Cardiac muscle cell (in vitro differentiated cells and primary cell): ENCODE measurements around the gene PAK4. TPM values are rescaled to one million over a fixed set of nuclear protein-coding genes. Genes with fewer than 3 reads are reported as not detected.

Source experiments
- DNase-seq, 2 donors: peaks; one replicate each; pipeline versions ENCODE4 v3.0.0 to v3.0.0-alpha.2; 2010 to 2017; ENCODE audit warnings: low read depth in 1 of 2, low spot score in 1 of 2
- H3K27ac ChIP-seq: fragments of 200-600 bp; sonication (generic); 2 replicates; pipeline ENCODE4 v1.5.1; 2016
- H3K27me3 ChIP-seq: fragments of 200-600 bp; sonication (generic); 2 replicates; pipeline ENCODE4 v1.6.0; 2016; ENCODE audit warnings: control low read depth
- H3K36me3 ChIP-seq: fragments of 200-600 bp; sonication (generic); 2 replicates; pipeline ENCODE4 v1.5.1; 2016; ENCODE audit warnings: control low read depth
- H3K4me1 ChIP-seq: fragments of 200-600 bp; sonication (generic); 2 replicates; pipeline ENCODE4 v1.8.1; 2017; ENCODE audit warnings: low read depth, mild to moderate bottlenecking, mixed run types
- H3K4me3 ChIP-seq: fragments of 200-600 bp; sonication (generic); 2 replicates; pipeline ENCODE4 v1.5.1; 2016; ENCODE audit warnings: mild to moderate bottlenecking
- H3K9me3 ChIP-seq: fragments of 200-600 bp; sonication (generic); 2 replicates; pipeline ENCODE4 v1.5.1; 2017; ENCODE audit warnings: low read depth, mild to moderate bottlenecking, control low read depth
- polyA plus RNA-seq: library from polyadenylated mRNA; unstranded; fragments of >200 nt; fragmentation: Nextera tagmentation; extraction: Ambion mirVana; gene quantifications from 2 replicates; pipeline ENCODE4 v1.2.1, GENCODE V29; 2016
- total RNA-seq: library from RNA; depleted of rRNA; stranded (reverse); fragments of >200 nt; gene quantifications from 2 replicates; pipeline ENCODE4 v1.2.3, GENCODE V29; 2016
- TF ChIP-seq, protein P1 (sequence below): IDR thresholded peaks from 2 replicates; pipeline ENCODE4 v1.5.1; 2012; ENCODE audit warnings: low read depth, mild to moderate bottlenecking, low read length

Gene PAK4
- total and polyA plus RNA-seq, 2 experiments from 2014 or later, result 32.5 to 57.9 TPM

GRCh38 chr19:39195755-39196154 lies 70.2 kb downstream of the PAK4 start:
- Histone ChIP-seq H3K27ac (no peak overlapping the region), H3K4me1 (no peaks in the 10 kb centered on the region), H3K9me3 (no peaks in the 10 kb centered on the region), H3K4me3 (no peak overlapping the region), H3K27me3 (peaks cover 16% of the 10 kb centered on the region), H3K36me3 (no peaks in the 10 kb centered on the region)
- no peak for DNase-seq
- TF ChIP-seq, protein P1, sequence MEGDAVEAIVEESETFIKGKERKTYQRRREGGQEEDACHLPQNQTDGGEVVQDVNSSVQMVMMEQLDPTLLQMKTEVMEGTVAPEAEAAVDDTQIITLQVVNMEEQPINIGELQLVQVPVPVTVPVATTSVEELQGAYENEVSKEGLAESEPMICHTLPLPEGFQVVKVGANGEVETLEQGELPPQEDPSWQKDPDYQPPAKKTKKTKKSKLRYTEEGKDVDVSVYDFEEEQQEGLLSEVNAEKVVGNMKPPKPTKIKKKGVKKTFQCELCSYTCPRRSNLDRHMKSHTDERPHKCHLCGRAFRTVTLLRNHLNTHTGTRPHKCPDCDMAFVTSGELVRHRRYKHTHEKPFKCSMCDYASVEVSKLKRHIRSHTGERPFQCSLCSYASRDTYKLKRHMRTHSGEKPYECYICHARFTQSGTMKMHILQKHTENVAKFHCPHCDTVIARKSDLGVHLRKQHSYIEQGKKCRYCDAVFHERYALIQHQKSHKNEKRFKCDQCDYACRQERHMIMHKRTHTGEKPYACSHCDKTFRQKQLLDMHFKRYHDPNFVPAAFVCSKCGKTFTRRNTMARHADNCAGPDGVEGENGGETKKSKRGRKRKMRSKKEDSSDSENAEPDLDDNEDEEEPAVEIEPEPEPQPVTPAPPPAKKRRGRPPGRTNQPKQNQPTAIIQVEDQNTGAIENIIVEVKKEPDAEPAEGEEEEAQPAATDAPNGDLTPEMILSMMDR, result no peak

GRCh38 chr19:39196320-39196719 lies 70.7 kb downstream of the PAK4 start:
- peak overlapping the region; percentile 31 for H3K4me3 ChIP-seq
- TF ChIP-seq, protein P1, result no peak
- no peak for DNase-seq
- no peaks in the 10 kb centered on the region for H3K36me3 ChIP-seq
- H3K27me3 ChIP-seq, result peaks cover 16% of the 10 kb centered on the region
- H3K9me3 ChIP-seq, result no peaks in the 10 kb centered on the region
- H3K27ac ChIP-seq, result no peak overlapping the region
- no peaks in the 10 kb centered on the region for H3K4me1 ChIP-seq

- Histone ChIP-seq H3K4me3 (peak within 1 kb of the TSS; percentile 31), H3K36me3 (no peaks in the 10 kb centered on the region), H3K27ac (no peak within 1 kb of the TSS), H3K4me1 (no peaks in the 10 kb centered on the region), H3K9me3 (no peaks in the 10 kb centered on the region), H3K27me3 (peaks cover 16% of the 10 kb centered on the region)
- TF ChIP-seq, protein P1, result no peak
- peak in 1 of 2 donors; percentile 52 for DNase-seq
These were observed 71.4 kb downstream of the PAK4 start, which contains the start of gene NCCRP1 for GRCh38 chr19:39196860-39197562. Gene NCCRP1 (plus strand): TSS chr19:39196964. CDS start chr19:39196983, 19 bp downstream.

- Histone ChIP-seq H3K36me3 (no peaks in the 10 kb centered on the region), H3K27me3 (peaks cover 16% of the 10 kb centered on the region), H3K4me1 (no peaks in the 10 kb centered on the region), H3K4me3 (no peak overlapping the region), H3K27ac (no peak overlapping the region), H3K9me3 (no peaks in the 10 kb centered on the region)
- TF ChIP-seq, protein P1, result no peak
- no peak for DNase-seq
These were observed 72.2 kb downstream of the PAK4 start for GRCh38 chr19:39197808-39198207.

GRCh38 chr19:39199025-39199424 lies 73.4 kb downstream of the PAK4 start:
- TF ChIP-seq, protein P1, result no peak
- Histone ChIP-seq H3K4me1 (no peaks in the 10 kb centered on the region), H3K9me3 (no peaks in the 10 kb centered on the region), H3K4me3 (no peak overlapping the region), H3K27ac (no peak overlapping the region), H3K27me3 (peaks cover 16% of the 10 kb centered on the region), H3K36me3 (no peaks in the 10 kb centered on the region)
- peak; percentile 41 to 81 for DNase-seq
